ENCODE results near the gene TRAFD1. TPM values are rescaled to one million over a fixed set of nuclear protein-coding genes. Genes with fewer than 3 reads are reported as not detected.
"Not testable (repeated sequence)": the region's sequence is repeated elsewhere in the genome, so short reads cannot be mapped to it uniquely, and the experiment has no call there.

The TRAFD1 gene
- total RNA-seq, 8 experiments from 2014 or later = 30.6 to 47.1 (median 37.5) TPM

DNA sequence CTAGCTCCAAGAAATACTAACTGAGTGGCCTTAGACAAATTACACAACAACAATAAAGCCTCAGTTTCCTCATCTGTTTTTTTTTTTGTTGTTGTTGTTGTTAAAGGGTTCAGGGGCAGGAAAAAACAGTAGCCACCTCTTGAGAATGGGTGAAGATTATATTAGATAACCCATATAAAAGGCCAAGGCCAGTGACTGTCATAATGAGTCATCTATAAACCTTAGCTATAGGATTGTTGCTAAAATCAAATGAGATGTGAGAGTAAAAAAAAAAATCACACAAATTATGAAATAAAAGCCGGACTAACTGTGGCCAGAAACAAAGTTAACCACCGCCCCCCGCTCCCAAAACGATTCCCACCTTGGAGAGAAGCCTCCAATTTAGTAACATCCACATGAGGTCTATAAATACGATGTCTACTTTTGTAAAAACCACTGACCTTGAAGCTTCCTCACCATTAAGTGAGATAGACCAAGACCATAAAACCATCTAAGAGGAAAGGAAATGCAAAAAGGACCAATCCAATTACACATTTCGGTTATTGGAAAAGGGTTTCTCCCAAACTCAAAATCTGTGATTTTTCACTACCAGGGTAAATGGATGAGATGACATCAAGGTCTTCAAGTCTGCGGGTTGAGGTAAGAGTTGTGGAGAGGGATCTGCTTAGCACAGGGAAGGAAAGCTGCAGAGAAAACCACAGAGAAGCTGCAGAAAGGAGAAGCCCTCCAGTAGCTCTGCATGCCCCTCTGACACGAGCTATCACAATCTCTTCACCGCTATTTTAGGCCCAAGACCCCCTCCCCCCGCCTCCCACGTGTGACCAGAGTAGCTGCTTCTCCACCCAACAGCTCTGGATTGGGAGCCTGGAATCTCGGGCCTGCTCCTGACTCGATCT is 17.8 kb upstream of the TRAFD1 start:
- in situ Hi-C loops (cut with MboI; ENCODE audit: low pct_unique_long_range_greater_than_20kb in 2 of 9, low sequenced_read_pairs in 9 of 9, unreplicated experiment in 9 of 9) = no loop called here

GRCh38 chr12:112108202-112109079 is 16.9 kb upstream of the TRAFD1 start, which contains the start of gene NAA25:
Gene NAA25, minus strand, starts transcription at chr12:112108783. Its CDS starts 10 bp downstream, at chr12:112108773.
- H3K4me1 ChIP-seq (replicated peaks in 1 of 2) = peaks cover 18 to 26% of the 10 kb centered on the region in 2 donors
- ATAC-seq (replicated peaks in 6 of 8) = peak; percentile 82 to 92 (median 88)
- WGBS, 10 experiments = 0 to 7% (median 0%) methylated on average over 1 to 25 of the region's 74 CpGs; no CpG with 5 or more reads in 5 of the 10 experiments
- in situ Hi-C loops (cut with MboI; ENCODE audit: low pct_unique_long_range_greater_than_20kb in 2 of 9, low sequenced_read_pairs in 9 of 9, unreplicated experiment in 9 of 9) = no loop called here
- peak within 1 kb of the TSS; percentile 72 to 84 for H3K27ac ChIP-seq
- peak within 1 kb of the TSS; percentile 65 to 82 (median 74) for H3K4me3 ChIP-seq

More for the DNA sequence above, 17.8 kb upstream of the TRAFD1 start:
- ATAC-seq (replicated peaks in 6 of 8) = peak; percentile 13 to 34 (median 26)
- peak overlapping the region; percentile 65 to 82 (median 74) for H3K4me3 ChIP-seq
- peaks cover 18 to 26% of the 10 kb centered on the region in 2 donors for H3K4me1 ChIP-seq (replicated peaks in 1 of 2)
- H3K27ac ChIP-seq = peak overlapping the region; percentile 72 to 84
- WGBS, 10 experiments = 12 to 60% (median 30%) methylated on average over 4 to 10 of the region's 13 CpGs

- peaks cover 20 to 27% of the 10 kb centered on the region in 2 donors for H3K4me1 ChIP-seq (replicated peaks in 1 of 2)
- WGBS, 10 experiments = 77 to 100% (median 85%) methylated on average over 1 to 12 of the region's 20 CpGs; no CpG with 5 or more reads in 3 of the 10 experiments
- in situ Hi-C loops (cut with MboI; ENCODE audit: low pct_unique_long_range_greater_than_20kb in 2 of 9, low sequenced_read_pairs in 9 of 9, unreplicated experiment in 9 of 9); H3K4me3 ChIP-seq; H3K27ac ChIP-seq; ATAC-seq (replicated peaks in 6 of 8): not testable (repeated sequence)
Observed at GRCh38 chr12:112110787-112111662, 14.3 kb upstream of the TRAFD1 start.

DNA sequence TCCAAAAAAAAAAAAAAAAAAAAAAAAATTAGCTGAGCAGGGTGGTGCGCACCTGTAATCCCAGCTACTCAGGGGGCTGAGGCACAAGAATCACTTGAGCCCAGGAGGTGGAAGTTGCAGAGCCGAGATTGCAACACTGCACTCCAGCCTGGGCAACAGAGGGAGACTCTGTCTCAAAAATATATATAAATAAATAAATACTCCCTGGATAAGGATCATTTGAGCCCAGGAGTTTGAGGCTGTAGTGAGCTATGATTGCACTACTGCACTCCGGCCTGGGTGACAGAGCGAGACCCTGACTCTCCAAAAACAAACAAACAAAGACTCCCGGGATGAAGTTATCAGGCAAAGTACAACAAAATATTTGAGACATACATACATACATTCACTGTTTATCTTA is 13.4 kb upstream of the TRAFD1 start:
- no peak for ATAC-seq (replicated peaks in 6 of 8)
- WGBS, 10 experiments = 54 to 100% (median 96%) methylated on average over 2 to 4 of the region's 5 CpGs; no CpG with 5 or more reads in 3 of the 10 experiments

DNA sequence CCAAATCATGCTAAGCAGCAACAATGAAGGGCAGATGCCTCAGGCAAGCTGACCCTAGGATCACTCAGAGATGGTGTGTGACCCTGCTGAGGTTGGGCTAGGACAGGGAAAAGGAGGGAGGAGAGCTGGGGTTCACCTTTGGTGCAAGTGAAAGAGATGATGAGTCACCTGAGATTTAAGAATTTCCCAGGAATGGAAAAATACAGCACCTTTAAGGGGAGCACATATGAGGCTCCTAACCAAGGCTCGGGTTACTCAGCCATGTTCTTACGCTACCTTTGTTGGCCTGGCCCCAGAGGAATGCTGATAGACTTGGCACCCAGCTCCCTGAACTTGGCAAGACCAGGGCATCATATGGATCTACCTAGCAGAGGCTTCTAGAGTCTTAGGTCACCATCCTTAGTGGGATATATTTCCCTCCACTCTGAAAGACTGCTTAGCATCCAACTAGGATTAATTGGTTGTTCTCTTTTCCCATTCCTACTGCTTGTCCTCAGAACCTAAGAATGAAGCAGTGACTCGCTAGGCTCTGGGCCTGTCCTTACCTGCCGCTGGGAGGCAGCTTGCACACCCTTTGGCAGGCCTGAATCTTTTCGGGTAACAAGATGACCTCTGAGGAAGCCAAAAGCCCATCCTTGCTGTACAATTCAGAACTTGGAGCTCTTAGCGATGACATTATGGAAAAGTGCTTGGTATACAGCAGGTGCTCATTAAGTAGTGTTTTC is 12.8 kb upstream of the TRAFD1 start:
- Histone ChIP-seq H3K27ac (no peak overlapping the region), H3K4me1 (replicated peaks in 1 of 2) (peaks cover 22 to 25% of the 10 kb centered on the region in 2 donors), H3K4me3 (no peak overlapping the region)
- ATAC-seq (replicated peaks in 6 of 8) = no peak
- in situ Hi-C loops (cut with MboI; ENCODE audit: low pct_unique_long_range_greater_than_20kb in 2 of 9, low sequenced_read_pairs in 9 of 9, unreplicated experiment in 9 of 9) = no loop called here
- WGBS, 10 experiments = 85 to 100% (median 95%) methylated on average over 3 to 6 of the region's 6 CpGs; no CpG with 5 or more reads in 3 of the 10 experiments

More for the DNA sequence above, 13.4 kb upstream of the TRAFD1 start:
- H3K4me1 ChIP-seq (replicated peaks in 1 of 2) = peaks cover 21 to 28% of the 10 kb centered on the region in 2 donors
- no peak overlapping the region for H3K4me3 ChIP-seq
- in situ Hi-C loops (cut with MboI; ENCODE audit: low pct_unique_long_range_greater_than_20kb in 2 of 9, low sequenced_read_pairs in 9 of 9, unreplicated experiment in 9 of 9) = no loop called here
- no peak overlapping the region for H3K27ac ChIP-seq

- no peak overlapping the region for H3K4me3 ChIP-seq
- no peak overlapping the region for H3K27ac ChIP-seq
- in situ Hi-C loops (cut with MboI; ENCODE audit: low pct_unique_long_range_greater_than_20kb in 2 of 9, low sequenced_read_pairs in 9 of 9, unreplicated experiment in 9 of 9) = no loop called here
- peak in 3 of 8 experiments; percentile 27 to 69 (median 47) for ATAC-seq (replicated peaks in 6 of 8)
- WGBS, 10 experiments = 67 to 100% (median 78%) methylated on average over 1 to 5 of the region's 6 CpGs; no CpG with 5 or more reads in 1 of the 10 experiments
- peaks cover 13 to 14% of the 10 kb centered on the region in 2 donors for H3K4me1 ChIP-seq (replicated peaks in 1 of 2)
Observed at GRCh38 chr12:112115259-112116045, 9.9 kb upstream of the TRAFD1 start.

- H3K4me1 ChIP-seq (replicated peaks in 1 of 2) = peaks cover 12 to 13% of the 10 kb centered on the region in 2 donors
- WGBS, 10 experiments = 0 to 100% (median 60%) methylated on average over 2 to 4 of the region's 7 CpGs; no CpG with 5 or more reads in 3 of the 10 experiments
- H3K27ac ChIP-seq = peak overlapping the region; percentile 66 to 77
- in situ Hi-C loops (cut with MboI; ENCODE audit: low pct_unique_long_range_greater_than_20kb in 2 of 9, low sequenced_read_pairs in 9 of 9, unreplicated experiment in 9 of 9) = no loop called here
- ATAC-seq (replicated peaks in 6 of 8) = peak; percentile 59 to 100 (median 99)
- H3K4me3 ChIP-seq = peak overlapping the region in 3 of 5 donors; percentile 11 to 14 (median 12)
Observed at GRCh38 chr12:112116232-112117060, 8.9 kb upstream of the TRAFD1 start.

DNA sequence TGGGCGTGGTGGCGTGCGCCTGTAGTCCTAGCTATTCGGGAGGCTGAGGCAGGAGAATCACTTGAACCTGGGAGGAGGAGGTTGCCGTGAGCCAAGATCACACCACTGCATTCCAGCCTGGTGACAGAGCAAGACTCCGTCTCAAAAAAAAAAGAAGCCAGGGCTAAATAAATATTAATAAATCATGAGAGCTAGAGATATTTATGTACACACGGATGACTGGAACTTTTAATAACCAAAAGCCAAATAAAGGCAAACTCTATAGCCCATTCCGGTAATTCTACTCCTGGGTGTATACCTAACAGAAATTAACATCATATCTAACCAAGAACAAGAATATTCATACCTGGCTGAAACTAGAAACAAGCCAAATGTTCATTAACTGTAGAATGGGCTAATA is 7.7 kb upstream of the TRAFD1 start:
- Histone ChIP-seq H3K27ac (peak overlapping the region in 1 of 2 donors; percentile 26), H3K4me1 (replicated peaks in 1 of 2) (peaks cover 12 to 13% of the 10 kb centered on the region in 2 donors), H3K4me3 (no peak overlapping the region)
- no peak for ATAC-seq (replicated peaks in 6 of 8)
- 0 to 100% (median 76%) methylated on average over 1 to 4 of the region's 8 CpGs; no CpG with 5 or more reads in 1 of the 10 experiments for WGBS, 10 experiments
- in situ Hi-C loops (cut with MboI; ENCODE audit: low pct_unique_long_range_greater_than_20kb in 2 of 9, low sequenced_read_pairs in 9 of 9, unreplicated experiment in 9 of 9) = no loop called here

- no peak overlapping the region for H3K27ac ChIP-seq
- peaks cover 10 to 11% of the 10 kb centered on the region in 2 donors for H3K4me1 ChIP-seq (replicated peaks in 1 of 2)
- in situ Hi-C loops (cut with MboI; ENCODE audit: low pct_unique_long_range_greater_than_20kb in 2 of 9, low sequenced_read_pairs in 9 of 9, unreplicated experiment in 9 of 9) = no loop called here
- H3K4me3 ChIP-seq = no peak overlapping the region
- peak in 2 of 8 experiments; percentile 1 to 6 for ATAC-seq (replicated peaks in 6 of 8)
- WGBS, 10 experiments = 0 to 100% (median 72%) methylated on average over 1 to 10 of the region's 11 CpGs; no CpG with 5 or more reads in 3 of the 10 experiments
Observed at GRCh38 chr12:112121780-112122565, 3.4 kb upstream of the TRAFD1 start.
